Activated T-helper 2 cell treated with anti-CD3 and anti-CD28 coated beads, Interferon-gamma antibody, Interleukin-2, Interleukin-4, amounts not matched to agents 10 μg/mL and 5 μg/mL and 100 μg/mL, durations not matched to agents 14 hours and 24 hours and 36 hours (primary cell): Measurements from ENCODE around the gene SUGCT. TPM values are rescaled to one million over a fixed set of nuclear protein-coding genes. Genes with fewer than 3 reads are reported as not detected.

Experiments
- DNase-seq: peaks from one replicate; pipeline ENCODE4 v3.0.0; 2021; ENCODE audit warnings: low spot score
- H3K27ac Mint-ChIP-seq: one replicate; pipeline ENCODE4 v1.8.0; 2021; ENCODE audit warnings: mixed read lengths
- H3K27me3 Mint-ChIP-seq: one replicate; pipeline ENCODE4 v1.8.0; 2021; ENCODE audit warnings: low read depth, mixed read lengths
- H3K36me3 Mint-ChIP-seq: one replicate; pipeline ENCODE4 v1.8.0; 2021; ENCODE audit warnings: low read depth, mixed read lengths
- H3K4me1 Mint-ChIP-seq: one replicate; pipeline ENCODE4 v1.8.0; 2021; ENCODE audit warnings: low read depth, mixed read lengths
- H3K4me3 Mint-ChIP-seq: one replicate; pipeline ENCODE4 v1.8.0; 2021; ENCODE audit warnings: low read depth, mild to moderate bottlenecking, moderate library complexity, mixed read lengths
- H3K9me3 Mint-ChIP-seq: one replicate; pipeline ENCODE4 v1.8.0; 2021; ENCODE audit warnings: mixed read lengths
- intact Hi-C: fragments of 100-400 bp; cut with micrococcal nuclease; formaldehyde crosslinking; loops from one replicate; pipeline ENCODE4 v1.15.1; 2023
- total RNA-seq: library from RNA; stranded (reverse); gene quantifications from 2 replicates; pipeline ENCODE4 v1.2.3, GENCODE V29; 2022

SUGCT gene
- total RNA-seq, 1 donor from 2014 or later: 0.43 TPM

DNA sequence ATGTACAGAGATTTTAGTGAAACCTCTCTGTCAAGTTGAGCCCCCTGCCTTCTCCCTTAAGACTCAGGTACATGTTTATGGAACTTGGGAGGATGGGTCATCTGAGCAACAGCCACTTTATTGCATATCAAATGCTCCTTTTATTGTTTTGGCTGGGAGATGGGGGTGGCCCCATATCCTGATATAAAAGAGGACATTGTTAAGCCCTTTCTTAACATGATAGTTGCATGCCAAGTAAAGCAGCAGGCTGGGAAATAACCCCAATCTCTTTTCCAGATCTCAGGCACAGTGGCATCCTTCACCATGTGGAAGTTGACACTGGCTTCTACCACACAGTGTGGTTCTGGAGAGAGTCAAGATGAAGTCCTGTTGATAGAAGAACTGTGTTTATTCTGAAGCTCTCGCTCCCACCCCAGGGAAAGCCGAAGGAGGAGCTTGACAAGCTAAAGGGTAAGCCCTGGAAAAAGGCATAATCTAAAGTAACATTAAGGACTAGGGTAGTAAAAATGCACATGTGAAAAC is 746.7 kb downstream of the SUGCT start:
- no peak for DNase-seq

DNA sequence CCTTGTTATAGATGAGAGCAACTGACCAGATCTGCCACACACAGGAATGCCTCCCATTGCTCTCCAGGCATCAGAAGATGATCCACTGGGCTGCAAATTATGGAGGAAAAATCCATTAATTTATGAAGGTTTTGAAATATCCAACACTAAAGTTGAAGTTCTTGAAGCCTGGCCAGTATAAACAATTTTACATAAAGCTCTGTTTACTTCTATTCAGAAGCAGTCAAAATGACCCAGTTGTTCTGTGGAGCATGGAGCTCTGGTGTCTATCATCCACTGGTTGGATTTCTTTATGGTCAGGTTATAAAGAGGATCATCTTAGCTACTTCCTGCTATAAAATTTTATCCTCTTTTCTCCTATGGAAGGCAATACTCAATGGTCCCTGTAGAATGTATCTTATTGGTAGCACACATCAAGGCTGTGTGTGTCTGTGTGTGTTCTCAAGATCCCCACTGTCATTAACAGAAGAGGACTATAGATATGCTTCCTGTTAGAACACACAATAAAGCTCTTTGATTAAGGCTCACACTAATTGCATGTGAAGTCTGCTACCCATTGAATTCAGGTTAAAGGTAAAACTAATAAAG is 747.4 kb downstream of the SUGCT start:
- intact Hi-C loops: no loop called here
- Mint-ChIP-seq H3K27ac (no peak overlapping the region), H3K27me3 (no peaks in the 10 kb centered on the region), H3K36me3 (no peaks in the 10 kb centered on the region), H3K4me3 (no peak overlapping the region), H3K9me3 (peaks cover 5% of the 10 kb centered on the region), H3K4me1 (no peaks in the 10 kb centered on the region)
- DNase-seq: no peak

More for the DNA sequence above, 746.7 kb downstream of the SUGCT start:
- H3K36me3 Mint-ChIP-seq: no peaks in the 10 kb centered on the region
- no peaks in the 10 kb centered on the region for H3K27me3 Mint-ChIP-seq
- no peaks in the 10 kb centered on the region for H3K4me1 Mint-ChIP-seq
- no peak overlapping the region for H3K4me3 Mint-ChIP-seq
- peaks cover 4% of the 10 kb centered on the region for H3K9me3 Mint-ChIP-seq
- intact Hi-C loops: no loop called here
- no peak overlapping the region for H3K27ac Mint-ChIP-seq

DNA sequence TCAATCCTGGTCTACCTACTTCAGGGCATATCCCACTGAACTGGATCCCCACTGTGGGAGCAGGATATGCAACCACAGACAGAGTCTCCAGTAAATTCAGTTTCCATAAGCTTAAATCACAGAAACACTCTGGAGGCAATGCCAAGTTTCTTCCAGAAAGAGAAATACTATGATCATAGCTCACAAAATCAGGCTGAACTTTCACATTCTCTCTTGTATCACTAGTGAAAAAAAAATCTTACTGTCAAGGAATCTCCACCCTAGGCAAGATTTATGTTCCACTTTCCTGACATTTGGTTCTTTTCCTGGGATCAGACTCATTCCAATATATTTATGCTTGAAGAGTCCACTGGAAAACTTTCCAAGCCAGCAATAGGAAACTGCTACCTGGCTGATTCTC is 749.0 kb downstream of the SUGCT start:
- no peak for DNase-seq
- Mint-ChIP-seq H3K9me3 (peaks cover 10% of the 10 kb centered on the region), H3K27me3 (no peaks in the 10 kb centered on the region), H3K27ac (no peak overlapping the region), H3K4me1 (no peaks in the 10 kb centered on the region), H3K4me3 (no peak overlapping the region), H3K36me3 (no peaks in the 10 kb centered on the region)
- intact Hi-C loops: no loop called here

DNA sequence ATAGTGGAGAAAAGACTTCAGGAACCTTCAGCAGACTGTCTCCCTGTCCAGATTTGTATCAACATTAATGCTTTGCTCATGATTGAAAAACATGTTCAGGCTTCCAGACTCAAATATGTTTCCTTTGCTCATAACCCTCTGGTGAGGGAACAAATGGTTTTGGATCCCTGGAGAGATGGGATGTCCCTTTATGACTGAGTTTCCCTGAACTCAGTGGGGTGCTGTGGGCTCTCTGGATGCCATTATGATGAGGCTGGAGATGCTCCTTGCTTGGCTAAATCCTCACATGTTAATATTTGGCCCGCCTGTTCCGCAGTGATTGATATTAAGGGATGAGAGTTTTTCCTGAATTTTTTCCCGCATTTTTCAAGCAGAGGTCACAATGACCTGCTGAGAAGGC is 749.4 kb downstream of the SUGCT start:
- Mint-ChIP-seq H3K27ac (no peak overlapping the region), H3K9me3 (peaks cover 10% of the 10 kb centered on the region), H3K36me3 (no peaks in the 10 kb centered on the region), H3K27me3 (no peaks in the 10 kb centered on the region), H3K4me1 (no peaks in the 10 kb centered on the region), H3K4me3 (no peak overlapping the region)
- intact Hi-C loops: no loop called here
- no peak for DNase-seq

DNA sequence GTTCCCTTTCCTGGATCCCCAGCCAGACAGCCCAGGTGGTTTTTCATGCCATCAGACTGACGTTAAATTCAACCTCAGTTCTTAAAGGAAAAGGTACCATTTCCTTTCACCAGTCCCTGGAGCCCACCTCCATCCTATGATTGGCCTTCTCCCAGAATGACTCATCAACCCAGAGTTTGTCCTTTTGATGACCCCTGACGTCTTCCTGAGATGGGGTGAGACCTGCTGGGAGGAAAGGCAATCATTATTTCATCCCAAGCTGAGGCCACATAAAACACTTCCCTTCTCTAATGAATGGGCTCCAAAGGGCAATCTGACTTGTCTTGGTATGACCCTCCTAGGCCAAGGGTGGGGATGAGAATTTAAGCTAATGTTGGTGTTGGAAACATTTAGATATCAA is 750.7 kb downstream of the SUGCT start:
- intact Hi-C loops: no loop called here
- no peaks in the 10 kb centered on the region for H3K4me1 Mint-ChIP-seq
- no peaks in the 10 kb centered on the region for H3K36me3 Mint-ChIP-seq
- H3K27me3 Mint-ChIP-seq: no peaks in the 10 kb centered on the region
- DNase-seq: no peak
- H3K9me3 Mint-ChIP-seq: peaks cover 15% of the 10 kb centered on the region
- no peak overlapping the region for H3K4me3 Mint-ChIP-seq
- no peak overlapping the region for H3K27ac Mint-ChIP-seq

DNA sequence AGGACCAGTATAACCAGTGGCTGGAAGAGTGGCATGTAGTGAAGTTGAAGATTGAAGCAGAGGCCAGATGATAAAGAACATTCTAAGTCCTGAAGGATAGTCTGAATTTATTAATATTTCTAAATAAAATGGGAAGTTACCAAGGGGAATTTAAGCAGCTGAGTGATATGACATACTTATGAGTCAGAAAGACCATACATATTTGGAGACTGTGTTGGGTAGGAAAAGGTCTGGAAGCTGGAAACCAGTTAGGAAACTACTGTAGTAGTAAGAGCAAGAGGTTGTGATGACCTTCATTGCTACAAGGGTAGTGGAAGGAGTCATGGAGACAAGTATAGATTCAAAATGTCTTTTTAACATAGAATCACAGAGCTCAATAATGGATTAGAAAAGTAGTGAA is 752.3 kb downstream of the SUGCT start:
- Mint-ChIP-seq H3K36me3 (no peaks in the 10 kb centered on the region), H3K27ac (no peak overlapping the region), H3K27me3 (no peaks in the 10 kb centered on the region), H3K4me1 (no peaks in the 10 kb centered on the region), H3K9me3 (peaks cover 15% of the 10 kb centered on the region), H3K4me3 (no peak overlapping the region)
- intact Hi-C loops: no loop called here
- DNase-seq: no peak

DNA sequence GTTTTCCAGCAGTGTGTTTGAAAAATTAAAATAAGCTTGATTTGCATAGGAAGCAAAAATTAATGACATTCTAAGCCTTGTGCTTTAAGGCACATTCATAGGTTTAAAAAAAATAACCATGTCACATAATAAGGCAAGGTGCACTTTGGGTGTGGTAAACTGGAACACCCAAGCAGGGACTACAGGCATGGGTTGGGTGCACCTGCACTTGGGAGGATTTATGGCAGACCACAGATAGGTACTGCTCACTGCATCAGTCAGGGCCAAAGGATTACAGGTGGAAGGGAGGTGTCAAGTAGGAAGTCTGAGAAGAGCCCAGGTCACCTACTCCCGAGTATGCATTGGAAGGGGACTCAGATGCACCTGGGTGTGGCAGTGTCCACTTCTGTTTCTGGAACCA is 753.7 kb downstream of the SUGCT start:
- no peaks in the 10 kb centered on the region for H3K36me3 Mint-ChIP-seq
- H3K4me1 Mint-ChIP-seq: no peaks in the 10 kb centered on the region
- H3K27me3 Mint-ChIP-seq: no peaks in the 10 kb centered on the region
- no peak overlapping the region for H3K4me3 Mint-ChIP-seq
- no peak overlapping the region for H3K27ac Mint-ChIP-seq
- intact Hi-C loops: no loop called here
- H3K9me3 Mint-ChIP-seq: peaks cover 15% of the 10 kb centered on the region
- no peak for DNase-seq

DNA sequence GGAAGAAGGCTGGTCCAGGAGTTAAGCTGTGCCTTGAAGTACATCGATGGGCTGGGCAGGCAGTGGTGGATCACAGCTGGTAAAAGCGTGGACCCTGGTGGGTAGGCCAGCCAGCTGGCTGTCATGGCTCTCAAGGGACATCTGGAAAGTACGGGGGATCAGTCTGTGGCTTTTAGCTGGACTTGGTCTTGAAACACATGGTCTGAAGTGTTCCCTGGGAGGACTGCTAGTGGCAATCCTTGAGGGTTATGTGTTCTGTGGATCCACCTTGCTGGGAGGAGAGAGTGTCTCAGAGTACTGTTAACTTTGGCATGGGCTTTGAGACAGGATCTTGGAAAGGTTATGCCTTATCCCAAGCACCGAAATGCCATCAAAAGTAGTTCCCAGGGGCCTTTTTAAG is 754.3 kb downstream of the SUGCT start:
- intact Hi-C loops: no loop called here
- H3K4me1 Mint-ChIP-seq: no peaks in the 10 kb centered on the region
- DNase-seq: no peak
- peaks cover 15% of the 10 kb centered on the region for H3K9me3 Mint-ChIP-seq
- H3K27ac Mint-ChIP-seq: no peak overlapping the region
- no peaks in the 10 kb centered on the region for H3K27me3 Mint-ChIP-seq
- H3K36me3 Mint-ChIP-seq: no peaks in the 10 kb centered on the region
- H3K4me3 Mint-ChIP-seq: no peak overlapping the region

DNA sequence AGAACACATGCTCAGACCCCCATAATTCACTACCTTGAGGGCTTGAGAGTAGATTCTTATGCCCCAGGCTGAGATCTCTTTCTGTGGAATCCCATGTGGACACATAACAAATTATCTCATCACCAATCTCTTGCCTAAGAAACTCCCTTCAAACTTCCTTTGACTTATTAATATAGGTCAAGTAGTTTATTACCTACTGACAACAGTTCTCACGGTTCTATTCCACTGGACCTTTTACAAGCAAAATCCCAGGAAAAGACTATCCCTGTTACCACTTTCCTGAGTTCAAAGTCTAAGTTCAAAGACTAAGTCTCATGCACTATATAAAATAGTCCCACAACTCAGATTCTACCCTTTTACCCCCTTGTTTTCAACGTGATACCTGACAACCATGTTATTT is 754.7 kb downstream of the SUGCT start:
- no peaks in the 10 kb centered on the region for H3K4me1 Mint-ChIP-seq
- H3K27ac Mint-ChIP-seq: no peak overlapping the region
- DNase-seq: no peak
- H3K36me3 Mint-ChIP-seq: no peaks in the 10 kb centered on the region
- H3K4me3 Mint-ChIP-seq: no peak overlapping the region
- H3K27me3 Mint-ChIP-seq: no peaks in the 10 kb centered on the region
- intact Hi-C loops: no loop called here
- H3K9me3 Mint-ChIP-seq: peaks cover 15% of the 10 kb centered on the region

DNA sequence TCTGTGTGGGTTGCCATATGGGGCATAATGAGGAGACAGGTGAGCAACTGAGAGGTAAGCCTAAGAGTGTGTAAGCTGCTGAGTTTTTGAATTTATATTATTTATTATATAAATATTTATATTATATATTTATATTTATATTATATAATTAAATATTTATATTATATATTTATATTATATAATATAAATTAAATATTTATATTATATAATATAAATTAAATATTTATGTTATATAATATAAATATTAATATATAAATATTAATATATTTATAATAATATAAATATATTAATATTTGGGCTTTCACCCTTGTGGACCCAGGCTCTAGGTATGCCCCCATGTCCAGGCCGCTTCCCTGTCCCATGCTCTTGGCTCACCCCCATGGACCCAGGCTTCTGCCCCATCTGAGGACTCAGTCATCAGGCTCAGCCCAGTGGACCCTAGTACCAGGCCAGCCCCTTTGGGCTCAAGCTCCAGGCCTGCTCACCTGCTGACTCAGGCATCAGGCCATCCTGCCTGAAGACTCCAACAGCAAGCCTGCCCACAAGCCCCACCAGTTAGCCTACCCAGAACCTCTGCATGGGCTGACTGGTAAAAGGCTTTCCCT is 755.4 kb downstream of the SUGCT start:
- no peak overlapping the region for H3K27ac Mint-ChIP-seq
- intact Hi-C loops: no loop called here
- no peak for DNase-seq

DNA sequence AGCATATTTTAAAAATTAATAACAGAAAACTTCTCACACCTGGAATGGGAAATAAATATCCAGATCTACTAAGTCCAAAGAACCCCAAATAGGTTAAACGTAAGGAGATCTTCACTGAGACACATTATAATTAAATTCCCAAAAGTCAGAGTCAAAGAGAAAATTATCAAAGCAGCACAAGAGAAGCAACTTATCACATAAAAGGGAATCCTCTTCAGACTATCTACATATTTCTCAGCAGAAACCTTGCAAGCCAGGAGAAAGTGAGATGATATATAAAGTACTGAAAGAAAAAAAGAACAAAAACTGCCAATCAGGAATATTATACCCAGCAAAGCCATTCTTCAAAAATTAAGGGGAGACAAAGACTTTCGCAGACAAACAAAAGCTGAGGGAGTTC is 756.4 kb downstream of the SUGCT start:
- Mint-ChIP-seq H3K9me3 (peaks cover 19% of the 10 kb centered on the region), H3K36me3 (no peaks in the 10 kb centered on the region), H3K27ac (no peak overlapping the region), H3K4me3 (no peak overlapping the region), H3K4me1 (no peaks in the 10 kb centered on the region), H3K27me3 (no peaks in the 10 kb centered on the region)
- intact Hi-C loops: no loop called here
- no peak for DNase-seq

More for the DNA sequence above, 755.4 kb downstream of the SUGCT start:
- no peaks in the 10 kb centered on the region for H3K36me3 Mint-ChIP-seq
- H3K4me3 Mint-ChIP-seq: no peak overlapping the region
- no peaks in the 10 kb centered on the region for H3K27me3 Mint-ChIP-seq
- H3K4me1 Mint-ChIP-seq: no peaks in the 10 kb centered on the region
- H3K9me3 Mint-ChIP-seq: peaks cover 19% of the 10 kb centered on the region

DNA sequence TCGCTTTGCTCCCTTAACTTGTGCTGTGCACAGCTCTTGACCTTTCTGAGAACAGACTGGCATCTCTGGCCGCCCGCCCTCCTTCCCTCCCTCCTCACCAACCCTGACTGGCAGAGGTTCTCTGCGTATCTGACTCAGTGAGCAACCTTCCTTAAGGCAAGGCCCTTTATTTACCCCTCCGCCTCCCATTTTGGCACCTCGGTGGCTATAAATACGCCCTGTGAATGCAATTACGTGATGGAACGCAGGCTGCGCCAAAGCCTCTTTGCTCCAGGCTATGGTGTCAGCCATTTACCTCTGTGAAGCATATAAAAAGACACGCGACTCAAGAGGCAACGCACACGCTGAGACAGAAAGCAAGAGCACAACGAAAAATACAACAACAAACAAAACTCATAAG is 764.3 kb downstream of the SUGCT start:
- Mint-ChIP-seq H3K27ac (no peak overlapping the region), H3K27me3 (no peaks in the 10 kb centered on the region), H3K4me1 (no peaks in the 10 kb centered on the region), H3K9me3 (peaks cover 23% of the 10 kb centered on the region), H3K36me3 (no peaks in the 10 kb centered on the region), H3K4me3 (no peak overlapping the region)
- DNase-seq: no peak
- intact Hi-C loops: no loop called here

DNA sequence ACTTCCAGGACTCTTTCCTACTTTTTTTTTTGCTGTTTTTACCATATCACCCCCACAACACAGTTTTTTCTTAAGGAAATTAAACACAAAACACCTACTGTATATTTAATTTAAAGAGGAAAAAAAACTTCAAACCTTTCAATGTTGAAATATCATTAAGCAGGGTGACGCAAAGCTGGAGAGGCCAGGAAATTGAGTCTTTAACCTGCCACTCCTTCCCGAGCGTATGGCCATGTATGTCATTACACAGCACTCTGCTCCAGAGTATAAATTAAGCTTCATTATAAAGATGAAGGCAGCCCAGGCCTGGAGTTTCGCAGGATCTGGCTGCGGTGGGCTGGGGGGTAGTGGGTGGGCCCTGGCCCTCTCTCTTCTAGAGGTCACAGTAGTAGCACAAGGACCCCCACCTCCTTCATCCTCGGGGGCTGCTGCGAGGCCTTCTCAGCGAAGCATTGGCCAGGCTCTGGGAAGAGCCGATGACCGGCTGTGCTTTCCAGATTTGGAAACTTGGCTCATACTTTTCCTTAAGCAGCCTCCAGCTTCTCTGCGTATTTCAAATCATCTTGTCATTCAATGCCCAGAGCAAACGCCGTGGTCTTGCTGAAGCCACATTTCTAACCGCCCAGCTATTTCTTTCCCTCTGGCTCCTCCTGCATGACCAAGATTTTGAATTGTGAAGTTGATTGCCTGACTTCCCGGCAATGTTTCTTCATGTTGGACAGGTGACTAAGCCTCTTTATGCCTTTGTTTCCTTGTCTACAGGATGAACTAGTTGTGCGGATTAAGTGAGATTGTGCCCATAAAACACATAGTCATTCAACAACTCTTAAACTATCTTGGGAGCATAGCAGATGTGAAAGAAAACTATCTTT is 765.1 kb downstream of the SUGCT start:
- Mint-ChIP-seq H3K4me1 (no peaks in the 10 kb centered on the region), H3K36me3 (no peaks in the 10 kb centered on the region), H3K27ac (no peak overlapping the region), H3K4me3 (no peak overlapping the region), H3K27me3 (no peaks in the 10 kb centered on the region), H3K9me3 (peaks cover 22% of the 10 kb centered on the region)
- intact Hi-C loops: no loop called here
- no peak for DNase-seq
